GM23248 (cell line): ENCODE data around the gene TRIB2.

Experiments
- EZH2 ChIP-seq: fragments of 200-600 bp; sonication (generic); IDR thresholded peaks from 2 replicates; pipeline ENCODE4 v1.6.1; 2018; ENCODE audit warnings: antibody characterized with exemption, mild to moderate bottlenecking; ENCODE audit not compliant: insufficient read depth, poor library complexity, severe bottlenecking
- EZH2phosphoT487 ChIP-seq: fragments of 200-600 bp; sonication (generic); IDR thresholded peaks from 2 replicates; pipeline ENCODE4 v1.6.1; 2018; ENCODE audit warnings: antibody characterized with exemption, moderate library complexity, mild to moderate bottlenecking, low read depth; ENCODE audit not compliant: insufficient read depth

DNA sequence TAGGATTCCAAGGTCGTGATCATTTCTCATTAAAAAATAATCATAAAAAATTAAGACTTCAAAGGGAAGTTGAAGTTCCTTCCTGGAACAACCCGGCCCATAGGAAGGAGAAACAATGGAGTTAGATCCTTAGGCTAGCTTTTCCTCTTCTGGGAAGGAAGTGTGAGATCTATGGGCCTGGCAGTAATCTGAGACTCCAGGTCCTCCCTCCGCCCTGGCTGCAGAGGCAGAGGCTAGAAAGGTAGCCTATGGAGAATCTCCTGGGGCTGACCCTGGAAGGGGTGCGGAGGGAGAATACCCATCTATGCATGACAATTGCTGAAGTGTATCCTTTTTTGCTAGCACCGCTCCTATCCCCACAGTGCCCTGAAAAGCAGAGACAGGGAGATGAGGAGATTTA lies 37.9 kb downstream of the TRIB2 start:
- TF ChIP-seq EZH2 (no peak), EZH2phosphoT487 (no peak)
